Panc1 (cell line): ENCODE measurements around the gene CHRNA3. TPM values are rescaled to one million over a fixed set of nuclear protein-coding genes. Genes with fewer than 3 reads are reported as not detected.

Source experiments
- ATAC-seq: fragments of 200-7000 bp; cut with Tn5 transposase; 2 replicates; pipeline ENCODE4 v1.9.1; 2020; ENCODE audit warnings: mild to moderate bottlenecking, moderate library complexity
- BruUV-seq: library from RNA; stranded (reverse); fragments of 400-500 nt; replicated peaks from 2 replicates; lab custom pipeline; 2021; lab: Mats Ljungman, UMichigan
- CTCF ChIA-PET: fragments of 300-600 bp; sonication (Branson Sonifier 250); formaldehyde crosslinking; loops from one replicate; lab custom pipeline; 2022; ENCODE audit warnings: antibody characterized with exemption; lab: Charles Lee
- POLR2A ChIA-PET: fragments of 300-600 bp; sonication (Branson Sonifier 250); formaldehyde crosslinking; loops from one replicate; lab custom pipeline; 2022; ENCODE audit warnings: antibody characterized with exemption; lab: Charles Lee
- DNase-seq: peaks from one replicate; pipeline ENCODE4 v3.0.0-alpha.2; 2010; ENCODE audit warnings: low read depth, low spot score
- H3K27ac ChIP-seq: 2 replicates; pipeline ENCODE4 v1.5.1; 2011; ENCODE audit warnings: mild to moderate bottlenecking, low read length, inconsistent platforms
- H3K27me3 ChIP-seq: fragments of 200-500 bp; sonication (Bioruptor generic); 2 replicates; pipeline ENCODE4 v1.6.0; 2014; ENCODE audit warnings: low read length, inconsistent platforms; ENCODE audit not compliant: control insufficient read depth, insufficient read depth
- H3K36me3 ChIP-seq: fragments of 200-500 bp; sonication (Bioruptor generic); 2 replicates; pipeline ENCODE4 v1.5.1; 2014; ENCODE audit warnings: inconsistent platforms, mild to moderate bottlenecking, low read length, moderate library complexity; ENCODE audit not compliant: control insufficient read depth, insufficient read depth
- H3K4me1 ChIP-seq: 2 replicates; pipeline ENCODE4 v1.5.1; 2011; ENCODE audit warnings: inconsistent platforms, mild to moderate bottlenecking, low read length, moderate library complexity; ENCODE audit not compliant: control insufficient read depth, insufficient read depth
- H3K4me3 ChIP-seq, 2 experiments: 2 replicates each; pipeline ENCODE4 v1.5.1; 2011 to 2012; ENCODE audit warnings: low read depth in 2 of 2, low read length in 2 of 2, mild to moderate bottlenecking in 2 of 2, inconsistent platforms in 1 of 2, moderate library complexity in 1 of 2
- H3K9me3 ChIP-seq: fragments of 200-500 bp; sonication (Bioruptor generic); 2 replicates; pipeline ENCODE4 v1.5.1; 2014; ENCODE audit warnings: low read depth, mild to moderate bottlenecking, inconsistent platforms, low read length, moderate library complexity; ENCODE audit not compliant: control insufficient read depth, insufficient read depth
- POLR2AphosphoS5 ChIP-seq: IDR thresholded peaks from 2 replicates; pipeline ENCODE4 v1.6.1; 2012; ENCODE audit warnings: mild to moderate bottlenecking, low read depth, low read length, moderate library complexity
- SIN3A ChIP-seq: IDR thresholded peaks from 2 replicates; pipeline ENCODE4 v1.6.1; 2012; ENCODE audit warnings: low read depth, mild to moderate bottlenecking, low read length, moderate library complexity, borderline replicate concordance; ENCODE audit not compliant: insufficient read depth
- TCF7L2 ChIP-seq: IDR thresholded peaks from 2 replicates; pipeline ENCODE4 v1.6.1; 2011; ENCODE audit warnings: mild to moderate bottlenecking, low read depth, low read length, inconsistent platforms
- in situ Hi-C: cut with HindIII; loops from 2 replicates; pipeline ENCODE4 v1.10.0; 2016; ENCODE audit warnings: low sequenced_read_pairs, low pct_unique_long_range_greater_than_20kb
- intact Hi-C: fragments of 100-400 bp; cut with micrococcal nuclease; formaldehyde crosslinking; loops from one replicate; pipeline ENCODE4 v1.10.0; 2022; ENCODE audit not compliant: unreplicated experiment
- total RNA-seq: library from RNA; stranded (reverse); gene quantifications from one replicate; pipeline ENCODE4 v1.2.1, GENCODE V29; 2021; ENCODE audit not compliant: unreplicated experiment
- TF ChIP-seq, protein P1 (sequence below), 2 experiments: IDR thresholded peaks; 2 replicates each; pipeline ENCODE4 v1.6.1; 2011 to 2012; ENCODE audit warnings: low read depth in 2 of 2, control low read depth in 1 of 2, low read length in 1 of 2, mild to moderate bottlenecking in 1 of 2, moderate library complexity in 1 of 2; ENCODE audit not compliant: insufficient read depth in 1 of 2
- TF ChIP-seq, protein P2 (sequence below): fragments of 450-650 bp; IDR thresholded peaks from 2 replicates; pipeline ENCODE4 v1.5.1; 2017; ENCODE audit warnings: mild to moderate bottlenecking

Gene CHRNA3
- total RNA-seq, 1 experiment from 2014 or later = 0.31 TPM

DNA sequence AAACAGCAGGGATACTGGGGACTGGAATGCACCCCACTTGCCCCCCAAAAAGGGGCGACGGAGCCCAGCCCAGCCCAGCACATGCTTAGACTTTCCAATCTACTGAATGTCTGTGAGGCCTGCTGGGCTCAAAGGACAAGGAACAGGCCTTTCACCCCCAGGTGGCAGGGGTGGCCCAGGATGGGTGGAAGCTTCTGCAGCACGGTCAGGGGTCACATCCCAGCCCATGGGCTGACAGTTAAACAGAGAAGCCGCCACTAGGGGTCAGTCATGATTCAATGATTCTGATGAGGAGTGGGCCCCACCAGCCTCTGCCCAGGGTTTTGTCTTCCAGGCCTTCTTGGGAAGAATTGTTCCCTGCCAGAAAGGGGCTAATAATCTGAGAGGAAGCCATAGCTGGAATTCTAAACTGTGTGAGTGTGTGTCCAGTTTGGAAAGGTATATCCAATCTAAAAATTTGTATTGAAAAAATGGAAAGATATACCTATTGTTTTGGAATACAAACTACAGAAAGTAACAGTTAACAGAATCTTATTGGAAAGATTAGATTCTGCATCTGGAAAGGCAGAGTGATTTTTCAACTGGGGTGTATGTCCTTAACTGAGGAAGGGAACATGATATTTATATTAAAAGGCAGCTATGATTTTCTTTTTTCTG, 18.0 kb upstream of the CHRNA3 start:
- no peak overlapping the region for H3K27ac ChIP-seq
- in situ Hi-C loops = no loop called here
- DNase-seq = no peak

DNA sequence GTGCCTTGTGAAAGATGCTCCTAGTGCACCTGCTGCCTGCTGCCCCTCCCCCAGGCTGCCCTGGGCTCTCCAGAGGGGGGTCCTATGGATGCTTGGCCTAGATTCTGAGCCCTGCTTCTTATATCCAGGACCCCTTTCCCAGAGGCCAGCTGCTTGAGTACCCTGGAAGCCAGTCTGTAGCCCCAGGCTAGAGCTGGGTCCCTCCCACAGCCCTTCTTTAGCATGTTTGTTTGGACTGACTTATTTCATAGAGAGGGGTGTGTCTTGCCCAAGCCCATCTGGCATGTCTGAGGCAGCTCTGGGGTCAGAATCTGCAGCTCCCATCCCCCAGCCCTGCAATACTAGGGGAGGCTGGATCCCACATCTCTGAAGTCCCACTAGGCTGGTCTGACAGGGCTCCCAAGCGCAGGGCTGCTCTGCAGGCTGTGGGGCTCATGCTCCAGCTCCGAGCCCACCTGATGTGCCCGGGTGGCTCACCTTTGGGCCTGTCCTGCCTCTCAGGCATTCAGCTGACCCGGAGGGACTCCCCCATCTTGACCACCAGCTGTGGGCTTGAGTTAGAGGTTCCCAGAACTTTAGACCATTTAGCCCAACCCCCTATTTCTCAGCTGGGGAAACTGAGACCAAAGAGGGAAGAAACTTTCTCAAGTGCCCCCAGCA, 17.1 kb upstream of the CHRNA3 start:
- Histone ChIP-seq H3K27ac (no peak overlapping the region), H3K36me3 (no peaks in the 10 kb centered on the region), H3K4me1 (no peaks in the 10 kb centered on the region), H3K9me3 (no peaks in the 10 kb centered on the region; the same call in 1 of the 2 replicates), H3K4me3 (no peak overlapping the region), H3K27me3 (no peaks in the 10 kb centered on the region)
- in situ Hi-C loops = no loop called here
- DNase-seq (no peak), ATAC-seq (no peak)
- TF ChIP-seq POLR2AphosphoS5 (no peak), TCF7L2 (no peak), SIN3A (no peak)
- TF ChIP-seq, protein P1, sequence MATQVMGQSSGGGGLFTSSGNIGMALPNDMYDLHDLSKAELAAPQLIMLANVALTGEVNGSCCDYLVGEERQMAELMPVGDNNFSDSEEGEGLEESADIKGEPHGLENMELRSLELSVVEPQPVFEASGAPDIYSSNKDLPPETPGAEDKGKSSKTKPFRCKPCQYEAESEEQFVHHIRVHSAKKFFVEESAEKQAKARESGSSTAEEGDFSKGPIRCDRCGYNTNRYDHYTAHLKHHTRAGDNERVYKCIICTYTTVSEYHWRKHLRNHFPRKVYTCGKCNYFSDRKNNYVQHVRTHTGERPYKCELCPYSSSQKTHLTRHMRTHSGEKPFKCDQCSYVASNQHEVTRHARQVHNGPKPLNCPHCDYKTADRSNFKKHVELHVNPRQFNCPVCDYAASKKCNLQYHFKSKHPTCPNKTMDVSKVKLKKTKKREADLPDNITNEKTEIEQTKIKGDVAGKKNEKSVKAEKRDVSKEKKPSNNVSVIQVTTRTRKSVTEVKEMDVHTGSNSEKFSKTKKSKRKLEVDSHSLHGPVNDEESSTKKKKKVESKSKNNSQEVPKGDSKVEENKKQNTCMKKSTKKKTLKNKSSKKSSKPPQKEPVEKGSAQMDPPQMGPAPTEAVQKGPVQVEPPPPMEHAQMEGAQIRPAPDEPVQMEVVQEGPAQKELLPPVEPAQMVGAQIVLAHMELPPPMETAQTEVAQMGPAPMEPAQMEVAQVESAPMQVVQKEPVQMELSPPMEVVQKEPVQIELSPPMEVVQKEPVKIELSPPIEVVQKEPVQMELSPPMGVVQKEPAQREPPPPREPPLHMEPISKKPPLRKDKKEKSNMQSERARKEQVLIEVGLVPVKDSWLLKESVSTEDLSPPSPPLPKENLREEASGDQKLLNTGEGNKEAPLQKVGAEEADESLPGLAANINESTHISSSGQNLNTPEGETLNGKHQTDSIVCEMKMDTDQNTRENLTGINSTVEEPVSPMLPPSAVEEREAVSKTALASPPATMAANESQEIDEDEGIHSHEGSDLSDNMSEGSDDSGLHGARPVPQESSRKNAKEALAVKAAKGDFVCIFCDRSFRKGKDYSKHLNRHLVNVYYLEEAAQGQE (IDR thresholded peaks at IDR 0.05; ENCODE audit: insufficient read depth in 1 of 2, low read depth in 2 of 2, low read length in 1 of 2) = no peak
- TF ChIP-seq, protein P2, sequence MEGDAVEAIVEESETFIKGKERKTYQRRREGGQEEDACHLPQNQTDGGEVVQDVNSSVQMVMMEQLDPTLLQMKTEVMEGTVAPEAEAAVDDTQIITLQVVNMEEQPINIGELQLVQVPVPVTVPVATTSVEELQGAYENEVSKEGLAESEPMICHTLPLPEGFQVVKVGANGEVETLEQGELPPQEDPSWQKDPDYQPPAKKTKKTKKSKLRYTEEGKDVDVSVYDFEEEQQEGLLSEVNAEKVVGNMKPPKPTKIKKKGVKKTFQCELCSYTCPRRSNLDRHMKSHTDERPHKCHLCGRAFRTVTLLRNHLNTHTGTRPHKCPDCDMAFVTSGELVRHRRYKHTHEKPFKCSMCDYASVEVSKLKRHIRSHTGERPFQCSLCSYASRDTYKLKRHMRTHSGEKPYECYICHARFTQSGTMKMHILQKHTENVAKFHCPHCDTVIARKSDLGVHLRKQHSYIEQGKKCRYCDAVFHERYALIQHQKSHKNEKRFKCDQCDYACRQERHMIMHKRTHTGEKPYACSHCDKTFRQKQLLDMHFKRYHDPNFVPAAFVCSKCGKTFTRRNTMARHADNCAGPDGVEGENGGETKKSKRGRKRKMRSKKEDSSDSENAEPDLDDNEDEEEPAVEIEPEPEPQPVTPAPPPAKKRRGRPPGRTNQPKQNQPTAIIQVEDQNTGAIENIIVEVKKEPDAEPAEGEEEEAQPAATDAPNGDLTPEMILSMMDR = no peak
- ChIA-PET POLR2A (interaction anchor here (0.6 kb wide), 2 partner anchors 61 to 104 kb away, joined by 3 to 4 read pairs; no protein-coding TSS in a partner anchor), CTCF (interaction anchor here (0.7 to 2.4 kb wide), 5 partner anchors 11 to 73 kb away, joined by 3 to 8 read pairs (median 4); no protein-coding TSS in a partner anchor)
- BruUV-seq = no TSS peak
- intact Hi-C loops = loop anchor here (2.0 kb wide), 1 partner anchor 71 kb away; no protein-coding TSS in a partner anchor

More for the DNA sequence above, 18.0 kb upstream of the CHRNA3 start:
- POLR2A ChIA-PET = interaction anchor here (0.6 kb wide), 1 partner anchor 104 kb away, joined by 3 read pairs; no protein-coding TSS in a partner anchor
- H3K4me1 ChIP-seq = no peaks in the 10 kb centered on the region
- no peaks in the 10 kb centered on the region for H3K27me3 ChIP-seq
- CTCF ChIA-PET = interaction anchor here (0.7 to 2.4 kb wide), 5 partner anchors 12 to 72 kb away, joined by 3 to 8 read pairs (median 4); no protein-coding TSS in a partner anchor
- no peaks in the 10 kb centered on the region for H3K36me3 ChIP-seq
- H3K9me3 ChIP-seq = no peaks in the 10 kb centered on the region
- peak; percentile 85 for ATAC-seq
- TF ChIP-seq SIN3A = no peak
- TF ChIP-seq, protein P2 = peak; percentile 84
- H3K4me3 ChIP-seq = no peak overlapping the region
- no TSS peak for BruUV-seq
- intact Hi-C loops = loop anchor here (2.0 kb wide), 1 partner anchor 70 kb away; no protein-coding TSS in a partner anchor
